RPMI8226 (cell line): ENCODE data around the gene HIPK2.

Experiments used
- DNase-seq: peaks from one replicate; pipeline ENCODE4 v3.0.0-alpha.2; 2015

HIPK2 gene

GRCh38 chr7:139713061-139713460, 64.7 kb downstream of the HIPK2 start:
- DNase-seq: no peak

DNA sequence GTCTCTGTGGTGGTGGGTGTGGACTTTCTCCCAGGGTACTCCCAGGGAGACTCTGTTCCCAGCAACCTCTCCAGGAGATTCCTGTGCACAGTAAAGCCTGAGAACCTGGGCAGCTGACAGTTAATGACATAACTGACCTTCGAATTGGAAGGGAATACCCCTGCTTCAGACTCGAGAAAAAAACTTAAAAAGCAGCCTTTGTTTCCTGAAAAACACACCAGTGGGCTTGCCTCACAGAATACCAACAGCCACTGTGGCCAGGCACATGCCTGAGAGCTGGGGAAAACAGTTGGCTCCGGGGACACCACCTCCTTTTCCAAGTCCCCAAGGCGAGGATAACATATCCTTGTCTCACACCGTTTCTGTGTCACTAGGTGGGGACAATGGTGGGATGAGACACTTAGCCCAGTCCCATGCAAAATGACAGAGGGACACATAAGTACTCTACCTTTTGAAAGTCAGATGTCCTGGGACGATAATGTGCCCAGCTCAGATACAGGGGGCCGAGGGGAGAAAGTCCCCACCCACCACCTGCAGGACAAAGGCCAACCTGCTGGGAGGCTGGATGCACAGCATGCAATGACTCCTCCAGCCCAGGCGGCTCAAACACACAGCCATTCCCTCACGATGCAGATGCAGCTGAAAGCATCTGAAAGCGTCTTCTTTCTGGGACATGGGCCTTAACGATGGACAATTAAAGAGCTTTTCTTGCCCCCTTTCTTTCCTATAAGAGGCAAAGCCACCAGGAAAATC, 65.6 kb downstream of the HIPK2 start:
- DNase-seq: no peak

GRCh38 chr7:139710036-139710435, 67.8 kb downstream of the HIPK2 start:
- DNase-seq: no peak

GRCh38 chr7:139709485-139709884, 68.3 kb downstream of the HIPK2 start:
- no peak for DNase-seq

GRCh38 chr7:139708541-139708940, 69.3 kb downstream of the HIPK2 start:
- DNase-seq: no peak

GRCh38 chr7:139706837-139707236, 71.0 kb downstream of the HIPK2 start:
- DNase-seq: no peak

- no peak for DNase-seq
Observed at GRCh38 chr7:139704308-139704879, 73.4 kb downstream of the HIPK2 start.

DNA sequence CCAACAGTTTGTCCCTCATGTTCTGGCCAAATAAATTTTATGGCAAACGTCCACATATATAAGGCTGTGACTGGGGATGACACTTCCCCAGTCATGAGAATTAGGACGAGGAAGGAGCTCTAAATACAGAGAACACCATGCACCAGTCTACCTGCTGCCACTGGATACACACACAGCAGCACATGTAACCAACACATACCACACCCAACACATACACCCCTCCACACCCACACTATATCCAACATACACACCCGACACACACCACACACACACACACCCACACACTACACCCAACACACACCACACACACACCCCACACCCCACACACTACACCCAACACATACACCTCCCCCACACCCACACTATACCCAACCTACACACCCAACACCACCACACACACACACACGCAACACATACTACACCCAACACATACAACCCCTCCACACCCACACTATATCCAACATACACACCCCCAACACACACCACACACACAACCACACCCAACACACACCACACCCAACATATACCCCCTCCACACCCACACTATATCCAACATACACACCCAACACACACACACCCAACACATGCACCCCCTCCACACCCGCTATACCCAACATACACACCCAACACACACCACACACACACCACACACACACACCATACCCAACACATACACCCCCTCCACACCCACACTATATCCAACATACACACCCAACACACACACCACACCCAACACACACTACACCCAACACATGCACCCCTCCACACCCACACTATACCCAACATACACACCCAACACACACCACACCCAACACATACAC, 74.1 kb downstream of the HIPK2 start:
- no peak for DNase-seq

DNA sequence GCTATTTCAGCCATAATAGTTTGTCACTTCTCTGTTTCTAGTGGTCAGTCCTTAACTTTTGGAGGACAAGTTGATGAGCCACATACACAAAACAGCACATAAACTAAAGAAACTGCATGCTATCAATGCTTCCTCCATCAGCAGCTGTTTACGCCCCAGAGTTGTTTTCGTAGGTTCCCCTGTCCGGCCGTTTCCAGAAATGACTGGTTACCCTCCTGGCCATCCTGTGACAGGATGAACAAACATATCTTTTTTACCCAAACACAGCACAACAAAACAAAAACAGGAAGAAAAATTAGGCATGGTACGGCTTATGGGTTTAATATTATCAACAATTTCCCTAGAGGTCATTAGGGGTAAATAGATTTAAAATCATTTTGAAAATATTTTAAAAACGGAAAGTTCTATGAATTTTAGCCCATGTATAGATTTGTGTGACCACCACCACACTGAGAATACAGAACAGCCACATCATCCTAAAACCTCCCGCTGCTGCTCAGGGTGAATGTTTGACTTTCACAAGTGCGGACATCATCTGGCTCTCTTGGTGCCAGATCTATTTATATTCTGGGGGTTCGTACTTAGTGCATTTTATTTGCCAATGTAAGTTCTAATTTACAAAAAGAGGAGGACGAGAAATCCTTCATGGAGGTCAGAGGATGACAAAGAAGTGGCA, 74.8 kb downstream of the HIPK2 start:
- no peak for DNase-seq

GRCh38 chr7:139702313-139702731, 75.5 kb downstream of the HIPK2 start:
- DNase-seq: no peak

DNA sequence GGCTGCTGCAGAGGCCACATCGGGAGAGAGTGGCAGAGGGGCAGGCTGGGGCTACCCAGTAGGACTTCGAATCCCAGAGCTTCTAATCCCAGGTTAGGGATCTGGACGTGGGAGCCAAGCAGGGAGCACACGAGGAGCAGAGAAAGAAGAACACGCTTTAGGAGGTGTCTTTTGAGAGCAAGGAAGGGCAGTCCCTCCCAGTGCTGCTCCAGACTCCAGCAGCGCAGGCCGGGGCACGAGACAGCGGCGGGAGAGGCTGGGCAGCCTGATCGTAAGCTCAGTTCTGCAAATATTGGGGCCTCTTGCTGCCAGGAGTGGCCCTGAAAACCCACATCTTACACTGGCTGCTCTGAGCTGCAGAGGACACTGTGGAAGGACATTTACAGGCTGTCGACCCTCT, 75.9 kb downstream of the HIPK2 start:
- no peak for DNase-seq

GRCh38 chr7:139700505-139701235, 77.1 kb downstream of the HIPK2 start:
- DNase-seq: no peak

- no peak for DNase-seq
Observed at GRCh38 chr7:139699640-139700504, 77.9 kb downstream of the HIPK2 start.

DNA sequence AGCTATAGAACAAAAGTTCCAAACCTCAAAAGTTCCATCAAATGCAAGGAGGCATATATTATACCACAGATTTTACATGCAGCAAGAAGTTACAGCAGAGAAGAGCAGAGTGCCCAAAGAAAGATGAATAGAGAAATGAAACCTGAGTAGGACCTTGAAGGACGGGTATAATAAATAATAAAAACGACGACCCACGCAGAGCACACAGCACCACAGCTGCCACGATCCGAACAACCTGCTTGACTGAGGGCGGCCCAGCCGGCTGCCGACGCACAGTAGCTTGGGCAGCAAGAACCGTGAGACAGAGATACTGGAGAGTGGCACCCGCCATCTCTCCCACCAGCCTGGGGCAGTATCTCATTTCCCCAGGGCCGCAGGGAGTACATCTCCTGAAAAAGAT, 79.0 kb downstream of the HIPK2 start:
- DNase-seq: no peak

DNA sequence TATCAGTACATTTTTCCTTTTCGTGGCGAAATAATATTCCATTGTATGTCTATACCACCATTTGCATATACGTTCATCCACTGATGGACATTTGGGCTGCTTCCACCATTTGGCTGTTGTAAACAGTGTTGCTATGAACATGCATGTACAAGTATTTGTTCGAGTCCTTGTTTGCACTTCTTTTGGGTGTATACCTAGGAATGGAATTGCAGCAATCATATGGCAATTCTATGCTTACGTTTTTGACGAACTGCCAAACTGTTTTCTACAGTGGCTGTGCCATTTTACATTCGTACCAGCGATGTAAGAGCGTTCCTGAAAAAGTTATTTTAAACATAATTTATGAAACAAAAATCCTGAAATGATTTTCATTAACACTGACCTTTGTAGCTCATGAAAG, 79.5 kb downstream of the HIPK2 start:
- no peak for DNase-seq

DNA sequence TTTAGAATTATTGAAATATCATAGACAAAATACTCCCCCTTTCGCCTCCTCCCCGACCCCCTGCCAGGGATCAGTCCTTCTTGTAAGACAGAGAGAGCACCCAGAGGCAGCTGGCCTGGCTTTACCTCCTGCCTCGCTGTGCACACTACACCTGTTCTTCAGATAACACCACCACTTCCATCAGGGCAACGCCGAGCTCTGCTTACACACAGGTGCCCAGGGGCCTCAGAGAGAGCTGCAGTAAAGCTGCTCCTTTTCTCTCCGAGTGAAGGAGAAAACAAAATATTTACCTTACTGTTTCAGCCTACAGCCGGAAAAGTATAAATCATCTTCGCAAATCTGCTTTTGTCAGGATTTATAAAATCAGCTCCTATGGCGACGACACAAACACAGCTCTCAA, 80.7 kb downstream of the HIPK2 start:
- DNase-seq: no peak

- DNase-seq: peak; percentile 32
Observed at GRCh38 chr7:139696552-139696951, 81.2 kb downstream of the HIPK2 start.

DNA sequence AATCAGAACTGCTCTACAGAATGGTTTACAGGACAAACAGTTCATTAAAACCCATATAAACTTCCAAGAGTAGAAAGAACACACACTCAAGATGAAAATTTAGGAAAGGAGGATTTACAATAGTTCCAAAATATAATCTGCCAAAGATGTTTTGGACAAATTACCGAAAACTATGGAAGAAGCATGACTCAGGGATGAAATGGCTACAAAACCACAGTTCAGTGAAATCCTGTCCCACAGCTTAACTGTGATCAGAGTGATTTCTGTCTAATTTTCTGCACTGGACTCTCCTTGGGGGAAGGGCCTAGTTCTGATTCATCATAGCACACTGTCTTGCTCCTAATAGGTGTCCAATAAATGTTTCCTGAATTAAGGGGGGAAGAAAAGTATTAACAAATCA, 82.2 kb downstream of the HIPK2 start:
- no peak for DNase-seq

- no peak for DNase-seq
Observed at GRCh38 chr7:139695051-139695450, 82.7 kb downstream of the HIPK2 start.

DNA sequence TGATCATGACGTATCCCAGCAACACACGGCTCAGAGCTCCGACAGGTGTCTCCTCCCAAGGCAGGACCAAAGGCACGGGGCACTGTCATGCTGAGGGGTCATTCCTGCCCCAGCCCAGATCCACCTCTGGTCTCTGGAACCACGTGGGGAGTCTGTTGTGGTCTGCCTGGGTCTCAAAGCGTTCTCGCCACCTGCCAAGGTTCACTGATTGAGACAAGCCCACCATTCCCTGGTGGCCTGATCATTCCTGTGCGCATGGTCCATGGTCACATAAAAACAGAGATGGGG, 83.5 kb downstream of the HIPK2 start:
- no peak for DNase-seq

GRCh38 chr7:139693651-139694388, 84.0 kb downstream of the HIPK2 start:
- DNase-seq: no peak
